GM21529 (cell line): Measurements from ENCODE around the gene TP53TG3B.
"Not testable (repeated sequence)": the region's sequence is repeated elsewhere in the genome, so short reads cannot be mapped to it uniquely, and the experiment has no call there.

ENCODE experiments used
- ATAC-seq: cut with Tn5 transposase; IDR thresholded peaks from one replicate; pipeline ENCODE4 v1.9.1; 2021; ENCODE audit not compliant: unreplicated experiment

The TP53TG3B gene, protein sequence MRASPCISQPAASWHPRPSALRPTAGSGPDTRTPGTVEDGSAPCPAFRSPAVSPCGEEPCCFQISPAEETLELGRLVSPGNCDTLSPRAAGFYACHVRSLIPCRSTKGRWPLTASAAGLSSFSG

GRCh38 chr16:33360541-33360940 lies at the start of gene TP53TG3B:
TP53TG3B (plus strand) TSS chr16:33360841; CDS start chr16:33360909, 68 bp downstream.
- not testable (repeated sequence) for ATAC-seq

DNA sequence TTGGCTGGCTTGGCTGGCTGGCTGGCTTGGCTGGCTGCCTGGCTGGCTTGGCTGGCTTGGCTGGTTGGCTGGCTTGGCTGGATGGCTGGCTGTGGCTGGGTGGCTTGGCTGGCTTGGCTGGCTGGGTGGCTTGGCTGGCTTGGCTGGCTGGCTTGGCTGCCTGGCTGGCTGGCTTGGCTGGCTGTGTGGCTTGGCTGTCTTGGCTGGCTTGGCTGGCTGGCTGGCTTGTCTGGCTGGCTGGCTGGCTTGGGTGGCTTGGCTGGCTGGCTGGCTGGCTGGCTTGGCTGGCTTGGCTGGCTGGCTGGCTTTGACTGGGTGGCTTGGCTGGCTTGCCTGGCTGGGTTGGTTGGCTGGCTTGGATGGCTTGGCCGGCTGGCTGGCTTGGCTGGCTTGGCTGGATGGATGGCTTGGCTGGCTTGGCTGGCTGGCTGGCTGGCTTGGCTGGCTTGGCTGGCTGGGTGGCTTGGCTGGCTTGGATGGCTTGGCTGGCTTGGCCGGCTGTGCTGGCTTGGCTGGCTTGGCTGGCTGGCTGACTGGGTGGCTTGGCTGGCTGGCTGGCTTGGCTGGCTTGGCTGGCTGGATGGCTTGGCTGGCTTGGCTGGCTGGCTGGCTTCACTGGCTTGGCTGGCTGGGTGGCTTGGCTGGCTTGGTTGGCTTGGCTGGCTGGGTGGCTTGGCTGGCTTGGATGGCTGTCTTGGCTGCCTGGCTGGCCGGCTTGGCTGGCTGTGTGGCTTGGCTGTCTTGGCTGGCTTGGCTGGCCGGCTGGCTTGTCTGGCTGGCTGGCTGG lies 24.2 kb upstream of the TP53TG3B start:
- ATAC-seq = not testable (repeated sequence)

DNA sequence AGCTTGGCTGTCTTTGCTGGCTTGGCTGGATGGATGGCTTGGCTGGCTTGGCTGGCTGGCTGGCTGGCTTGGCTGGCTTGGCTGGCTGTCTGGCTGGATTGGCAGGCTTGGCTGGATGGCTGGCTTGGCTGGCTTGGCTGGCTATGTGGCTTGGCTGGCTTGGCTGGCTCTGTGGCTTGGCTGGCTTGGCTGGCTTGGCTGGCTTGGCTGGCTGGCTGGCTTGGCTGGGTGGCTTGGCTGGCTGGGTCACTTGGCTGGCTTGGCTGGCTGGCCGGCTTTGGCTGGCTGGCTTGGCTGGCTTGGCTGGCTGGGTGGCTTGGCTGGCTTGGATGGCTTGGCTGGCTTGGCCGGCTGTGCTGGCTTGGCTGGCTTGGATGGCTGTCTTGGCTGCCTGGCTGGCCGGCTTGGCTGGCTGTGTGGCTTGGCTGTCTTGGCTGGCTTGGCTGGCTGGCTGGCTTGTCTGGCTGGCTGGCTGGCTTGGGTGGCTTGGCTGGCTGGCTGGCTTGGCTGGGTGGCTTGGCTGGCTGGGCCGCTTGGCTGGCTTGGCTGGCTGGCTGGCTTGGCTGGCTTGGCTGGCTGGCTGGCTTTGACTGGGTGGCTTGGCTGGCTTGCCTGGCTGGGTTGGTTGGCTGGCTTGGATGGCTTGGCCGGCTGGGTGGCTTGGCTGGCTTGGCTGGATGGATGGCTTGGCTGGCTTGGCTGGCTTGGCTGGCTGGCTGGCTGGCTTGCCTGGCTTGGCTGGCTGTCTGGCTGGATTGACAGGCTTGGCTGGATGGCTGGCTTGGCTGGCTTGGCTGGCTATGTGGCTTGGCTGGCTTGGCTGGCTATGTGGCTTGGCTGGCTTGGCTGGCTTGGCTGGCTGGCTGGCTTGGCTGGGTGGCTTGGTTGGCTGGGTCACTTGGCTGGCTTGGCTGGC lies 22.8 kb upstream of the TP53TG3B start:
- not testable (repeated sequence) for ATAC-seq

DNA sequence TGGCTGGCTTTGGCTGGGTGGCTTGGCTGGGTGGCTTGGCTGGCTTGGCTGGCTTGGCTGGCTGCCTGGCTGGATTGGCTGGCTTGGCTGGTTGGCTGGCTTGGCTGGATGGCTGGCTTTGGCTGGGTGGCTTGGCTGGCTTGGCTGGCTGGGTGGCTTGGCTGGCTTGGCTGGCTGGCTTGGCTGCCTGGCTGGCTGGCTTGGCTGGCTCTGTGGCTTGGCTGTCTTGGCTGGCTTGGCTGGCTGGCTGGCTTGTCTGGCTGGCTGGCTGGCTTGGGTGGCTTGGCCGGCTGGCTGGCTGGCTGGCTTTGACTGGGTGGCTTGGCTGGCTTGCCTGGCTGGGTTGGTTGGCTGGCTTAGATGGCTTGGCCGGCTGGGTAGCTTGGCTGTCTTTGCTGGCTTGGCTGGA lies 22.1 kb upstream of the TP53TG3B start:
- not testable (repeated sequence) for ATAC-seq

- not testable (repeated sequence) for ATAC-seq
Observed at GRCh38 chr16:33339093-33340061, 21.3 kb upstream of the TP53TG3B start.
